HEK293 (cell line): ENCODE results near the gene GAPVD1.

Experiments
- ELK4 ChIP-seq: IDR thresholded peaks from 2 replicates; pipeline ENCODE4 v1.6.1; 2011; ENCODE audit warnings: mild to moderate bottlenecking, low read depth, low read length, borderline replicate concordance
- KLF7 ChIP-seq: fragments of 450-650 bp; formaldehyde crosslinking; IDR thresholded peaks from 2 replicates; pipeline ENCODE4 v1.5.1; 2016; ENCODE audit warnings: missing biosample characterization, missing genetic modification characterization, borderline replicate concordance
- PATZ1 ChIP-seq: fragments of 450-650 bp; formaldehyde crosslinking; IDR thresholded peaks from 2 replicates; pipeline ENCODE4 v1.5.1; 2016; ENCODE audit warnings: missing biosample characterization, missing genetic modification characterization
- ZBTB20 ChIP-seq: fragments of 450-650 bp; formaldehyde crosslinking; IDR thresholded peaks from 2 replicates; pipeline ENCODE4 v1.5.1; 2016; ENCODE audit warnings: missing biosample characterization, missing genetic modification characterization
- ZFHX2 ChIP-seq: fragments of 450-650 bp; formaldehyde crosslinking; conservative IDR thresholded peaks from 2 replicates; pipeline ENCODE4 v1.5.1; 2016; ENCODE audit warnings: missing biosample characterization, missing genetic modification characterization
- ZNF510 ChIP-seq: fragments of 450-650 bp; formaldehyde crosslinking; IDR thresholded peaks from 2 replicates; pipeline ENCODE4 v1.5.1; 2018; ENCODE audit warnings: mild to moderate bottlenecking, missing genetic modification characterization, missing biosample characterization; ENCODE audit not compliant: insufficient replicate concordance
- TF ChIP-seq, protein P1 (sequence below): fragments of 450-650 bp; formaldehyde crosslinking; IDR thresholded peaks from 2 replicates; pipeline ENCODE4 v1.5.1; 2016; ENCODE audit warnings: missing biosample characterization, missing genetic modification characterization

DNA sequence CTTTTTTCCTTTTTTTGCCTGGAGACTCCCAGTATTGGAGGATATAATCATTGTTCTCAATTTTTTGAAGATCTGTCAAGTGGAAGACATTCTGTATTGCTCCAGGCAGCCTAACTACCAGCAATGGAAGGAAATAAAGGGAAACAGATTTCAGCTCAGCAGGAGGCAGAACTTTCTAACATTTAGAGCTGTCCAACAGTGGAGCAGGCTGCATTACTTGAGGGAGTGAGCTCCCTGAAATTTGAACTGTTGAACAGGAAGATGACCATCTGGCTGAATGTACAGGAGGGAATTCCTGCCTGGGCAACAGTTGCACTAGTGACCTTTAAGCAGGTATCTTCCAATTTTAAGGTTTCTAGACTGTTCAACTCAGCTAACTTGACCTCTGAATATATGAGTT, 1.1 kb upstream of the GAPVD1 start:
- TF ChIP-seq, protein P1, sequence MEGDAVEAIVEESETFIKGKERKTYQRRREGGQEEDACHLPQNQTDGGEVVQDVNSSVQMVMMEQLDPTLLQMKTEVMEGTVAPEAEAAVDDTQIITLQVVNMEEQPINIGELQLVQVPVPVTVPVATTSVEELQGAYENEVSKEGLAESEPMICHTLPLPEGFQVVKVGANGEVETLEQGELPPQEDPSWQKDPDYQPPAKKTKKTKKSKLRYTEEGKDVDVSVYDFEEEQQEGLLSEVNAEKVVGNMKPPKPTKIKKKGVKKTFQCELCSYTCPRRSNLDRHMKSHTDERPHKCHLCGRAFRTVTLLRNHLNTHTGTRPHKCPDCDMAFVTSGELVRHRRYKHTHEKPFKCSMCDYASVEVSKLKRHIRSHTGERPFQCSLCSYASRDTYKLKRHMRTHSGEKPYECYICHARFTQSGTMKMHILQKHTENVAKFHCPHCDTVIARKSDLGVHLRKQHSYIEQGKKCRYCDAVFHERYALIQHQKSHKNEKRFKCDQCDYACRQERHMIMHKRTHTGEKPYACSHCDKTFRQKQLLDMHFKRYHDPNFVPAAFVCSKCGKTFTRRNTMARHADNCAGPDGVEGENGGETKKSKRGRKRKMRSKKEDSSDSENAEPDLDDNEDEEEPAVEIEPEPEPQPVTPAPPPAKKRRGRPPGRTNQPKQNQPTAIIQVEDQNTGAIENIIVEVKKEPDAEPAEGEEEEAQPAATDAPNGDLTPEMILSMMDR, result no peak
- TF ChIP-seq ZFHX2, result no peak
- TF ChIP-seq ELK4, result no peak
- TF ChIP-seq PATZ1 (tag by site-specific recombination), result no peak
- no peak for TF ChIP-seq ZNF510 (tag by site-specific recombination)
- TF ChIP-seq KLF7 (tag by site-specific recombination), result no peak
- no peak for TF ChIP-seq ZBTB20 (tag by site-specific recombination)
